Measurements from ENCODE around the gene JAM2. TPM values are rescaled to one million over a fixed set of nuclear protein-coding genes. Genes with fewer than 3 reads are reported as not detected.

Gene JAM2
- total RNA-seq, 4 donors from 2014 or later = 27.6 to 85.5 (median 35.1) TPM

GRCh38 chr21:25647647-25648046 lies 8.6 kb downstream of the JAM2 start:
- intact Hi-C loops (cut with DNase I; ENCODE audit: low total_unique reads) = no loop called here

GRCh38 chr21:25649146-25649545 lies 10.1 kb downstream of the JAM2 start:
- Histone ChIP-seq H3K4me3 (no peak overlapping the region), H3K27ac (no peak overlapping the region), H3K4me1 (no peaks in the 10 kb centered on the region), H3K36me3 (no peaks in the 10 kb centered on the region), H3K27me3 (no peaks in the 10 kb centered on the region), H3K9me3 (no peaks in the 10 kb centered on the region)
- TF ChIP-seq POLR2A (IDR thresholded peaks at IDR 0.05) (no peak), CTCF (IDR thresholded peaks at IDR 0.05) (no peak)
- intact Hi-C loops (cut with DNase I; ENCODE audit: low total_unique reads) = no loop called here
- DNase-seq = no peak

More at GRCh38 chr21:25647647-25648046, 8.6 kb downstream of the JAM2 start:
- no peak for TF ChIP-seq CTCF (IDR thresholded peaks at IDR 0.05)
- TF ChIP-seq POLR2A (IDR thresholded peaks at IDR 0.05) = no peak
- peak overlapping the region in 1 of 2 donors; percentile 67 for H3K27ac ChIP-seq
- no peaks in the 10 kb centered on the region for H3K9me3 ChIP-seq
- H3K36me3 ChIP-seq = no peaks in the 10 kb centered on the region
- DNase-seq = no peak
- H3K4me3 ChIP-seq = no peak overlapping the region
- H3K27me3 ChIP-seq = no peaks in the 10 kb centered on the region
- no peaks in the 10 kb centered on the region for H3K4me1 ChIP-seq

GRCh38 chr21:25656412-25656811 lies 17.4 kb downstream of the JAM2 start:
- Histone ChIP-seq H3K27me3 (no peaks in the 10 kb centered on the region), H3K4me3 (no peak overlapping the region), H3K27ac (no peak overlapping the region), H3K36me3 (no peaks in the 10 kb centered on the region), H3K9me3 (no peaks in the 10 kb centered on the region), H3K4me1 (no peaks in the 10 kb centered on the region)
- no peak for TF ChIP-seq POLR2A (IDR thresholded peaks at IDR 0.05)
- no peak for TF ChIP-seq CTCF (IDR thresholded peaks at IDR 0.05)
- DNase-seq = no peak
- intact Hi-C loops (cut with DNase I; ENCODE audit: low total_unique reads) = no loop called here

- H3K36me3 ChIP-seq = no peaks in the 10 kb centered on the region
- H3K27ac ChIP-seq = no peak overlapping the region
- intact Hi-C loops (cut with DNase I; ENCODE audit: low total_unique reads) = no loop called here
- H3K4me3 ChIP-seq = no peak overlapping the region
- no peak for TF ChIP-seq CTCF (IDR thresholded peaks at IDR 0.05)
- no peak for TF ChIP-seq POLR2A (IDR thresholded peaks at IDR 0.05)
- no peaks in the 10 kb centered on the region for H3K4me1 ChIP-seq
- DNase-seq = no peak
- no peaks in the 10 kb centered on the region for H3K27me3 ChIP-seq
- no peaks in the 10 kb centered on the region for H3K9me3 ChIP-seq
Observed at GRCh38 chr21:25657140-25657539, 18.1 kb downstream of the JAM2 start.

- Histone ChIP-seq H3K27ac (no peak overlapping the region), H3K4me1 (no peaks in the 10 kb centered on the region), H3K27me3 (no peaks in the 10 kb centered on the region), H3K36me3 (no peaks in the 10 kb centered on the region), H3K9me3 (no peaks in the 10 kb centered on the region), H3K4me3 (no peak overlapping the region)
- intact Hi-C loops (cut with DNase I; ENCODE audit: low total_unique reads) = no loop called here
- TF ChIP-seq POLR2A (IDR thresholded peaks at IDR 0.05) = no peak
- no peak for TF ChIP-seq CTCF (IDR thresholded peaks at IDR 0.05)
- DNase-seq = no peak
Observed at GRCh38 chr21:25658427-25659035, 19.5 kb downstream of the JAM2 start.
